NCI-H1694 treated with DMSO at 0.1 percent for 48 hours (cell line): Measurements from ENCODE around the gene SEPTIN12.
"Not testable (repeated sequence)": the region's sequence is repeated elsewhere in the genome, so short reads cannot be mapped to it uniquely, and the experiment has no call there.

Source experiments
- DNase-seq: peaks from one replicate; lab custom pipeline; 2025; lab: John Stamatoyannopoulos, UW

Gene SEPTIN12

GRCh38 chr16:4752351-4753100 lies 35.6 kb downstream of the SEPTIN12 start:
- DNase-seq = no peak

DNA sequence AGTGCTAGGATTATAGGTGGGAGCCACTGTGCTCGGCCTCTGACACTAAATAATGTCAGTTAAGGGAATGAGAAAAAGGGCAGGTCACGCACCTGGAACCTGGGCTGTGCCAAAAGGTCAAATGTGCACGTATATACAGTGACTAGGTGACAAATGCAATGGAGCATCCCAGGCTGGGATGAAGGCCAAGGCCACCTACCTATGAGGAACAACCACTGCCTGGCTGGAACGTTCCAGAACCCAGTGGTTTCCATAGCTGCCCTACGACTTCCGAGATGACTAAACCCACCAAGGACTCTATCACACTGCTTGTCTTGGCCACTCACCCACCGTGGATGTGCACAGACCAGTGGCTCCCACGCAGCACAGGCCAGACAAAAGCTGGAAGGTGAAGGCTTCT lies 37.2 kb downstream of the SEPTIN12 start:
- DNase-seq = no peak

- DNase-seq = no peak
These were observed 38.4 kb downstream of the SEPTIN12 start for GRCh38 chr16:4749700-4750257.

- DNase-seq = no peak
These were observed 39.3 kb downstream of the SEPTIN12 start for GRCh38 chr16:4748682-4749411.

DNA sequence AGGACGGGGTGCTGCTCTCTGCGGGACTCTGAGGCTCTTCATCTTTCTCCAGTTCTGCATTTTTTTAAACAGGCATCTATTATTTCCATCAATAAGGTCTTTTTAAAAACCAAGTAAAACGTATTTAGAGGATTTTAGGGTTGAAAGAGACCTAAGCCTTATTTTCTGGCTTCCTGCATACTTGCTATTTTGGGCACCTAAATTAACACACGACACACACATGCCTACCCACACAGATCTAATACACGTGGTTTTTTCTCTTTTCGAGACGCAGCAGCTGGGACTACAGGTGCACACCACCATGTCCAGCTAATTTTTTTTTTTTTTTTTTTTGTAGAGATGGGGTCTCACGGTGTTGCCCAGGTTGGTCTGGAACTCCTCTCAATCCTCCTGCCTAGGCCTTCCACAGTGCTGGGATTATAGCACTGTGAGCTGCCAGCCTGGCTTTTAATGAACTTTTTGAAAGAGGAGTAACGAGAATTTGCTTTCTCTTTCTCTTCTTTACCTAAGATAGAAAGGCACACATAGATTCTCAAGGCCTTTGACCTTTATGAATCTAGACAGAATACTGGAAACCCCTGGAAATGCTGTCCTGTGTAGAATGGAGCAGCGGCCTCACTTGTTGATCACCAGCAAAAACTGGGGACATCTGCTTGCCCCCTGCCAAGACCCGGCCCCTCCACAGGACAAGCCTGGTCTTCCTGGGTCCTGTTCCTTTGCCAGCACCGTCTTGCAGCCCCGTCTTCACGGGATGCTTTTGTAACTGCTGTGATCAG lies 40.1 kb downstream of the SEPTIN12 start:
- no peak for DNase-seq

DNA sequence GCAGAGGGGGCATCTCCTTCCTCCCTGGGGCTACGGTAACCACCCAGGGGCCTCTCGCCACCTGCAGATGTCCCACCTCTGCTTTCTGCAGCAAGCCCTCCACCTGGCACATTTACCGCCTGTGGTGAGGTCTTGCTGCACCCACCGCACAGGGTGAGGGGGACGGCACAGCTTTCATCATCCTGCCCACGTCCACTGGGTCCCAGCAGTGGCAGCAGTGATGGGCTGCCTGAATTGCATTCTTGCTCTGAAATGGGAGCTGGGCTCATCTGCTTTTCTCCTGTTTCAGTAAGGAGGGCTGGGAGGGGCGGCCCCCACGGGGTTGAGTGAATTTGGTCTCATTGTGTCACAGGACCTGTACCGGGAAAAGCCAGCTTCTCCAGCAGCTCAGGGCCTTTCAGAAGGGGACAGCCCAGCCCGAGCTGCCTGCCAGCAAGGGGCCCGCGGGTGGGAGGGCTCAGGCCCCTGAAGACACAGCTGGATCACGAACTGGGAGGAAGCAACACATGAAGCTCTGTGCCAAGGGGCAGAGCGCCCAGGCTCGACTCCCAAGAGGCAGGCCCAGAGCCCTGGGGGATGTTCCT lies 41.1 kb downstream of the SEPTIN12 start:
- no peak for DNase-seq

DNA sequence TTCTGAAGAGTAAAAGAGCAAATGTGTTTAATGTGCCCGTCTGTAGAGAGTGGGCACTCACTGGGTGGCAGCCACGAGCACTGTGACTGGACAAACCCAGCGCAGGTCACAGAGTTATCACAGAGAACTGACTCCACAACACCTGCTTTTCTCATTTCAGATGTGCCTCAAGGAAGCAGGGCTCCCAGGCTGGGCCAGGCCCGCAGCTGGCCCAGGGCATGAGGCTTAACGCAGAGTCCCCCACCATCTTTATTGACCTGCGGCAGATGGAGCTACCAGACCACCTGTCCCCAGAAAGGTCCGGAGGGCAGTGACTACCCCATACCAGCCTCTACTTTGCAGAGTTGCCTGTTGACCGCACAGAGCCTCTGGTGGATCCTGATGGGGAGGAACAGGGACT lies 41.9 kb downstream of the SEPTIN12 start:
- DNase-seq = no peak

DNA sequence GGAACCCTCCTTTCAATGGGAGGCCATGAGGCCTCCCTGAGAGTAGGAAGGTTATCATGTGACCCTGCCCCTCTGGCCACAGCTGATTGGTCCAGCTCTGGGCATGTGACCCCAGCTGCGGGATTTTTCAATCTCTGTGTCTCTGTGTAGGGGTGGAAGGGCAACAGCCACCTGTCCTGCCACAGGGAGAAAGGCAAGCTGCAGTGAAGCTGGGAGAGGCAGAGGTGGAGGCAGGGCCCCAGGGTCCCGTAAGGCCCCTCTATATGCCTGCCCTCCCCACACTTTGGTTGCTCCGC lies 42.9 kb downstream of the SEPTIN12 start:
- DNase-seq = no peak

GRCh38 chr16:4744555-4745273 lies 43.4 kb downstream of the SEPTIN12 start:
- DNase-seq = no peak

- DNase-seq = no peak
These were observed 44.8 kb downstream of the SEPTIN12 start for GRCh38 chr16:4743226-4743878.

DNA sequence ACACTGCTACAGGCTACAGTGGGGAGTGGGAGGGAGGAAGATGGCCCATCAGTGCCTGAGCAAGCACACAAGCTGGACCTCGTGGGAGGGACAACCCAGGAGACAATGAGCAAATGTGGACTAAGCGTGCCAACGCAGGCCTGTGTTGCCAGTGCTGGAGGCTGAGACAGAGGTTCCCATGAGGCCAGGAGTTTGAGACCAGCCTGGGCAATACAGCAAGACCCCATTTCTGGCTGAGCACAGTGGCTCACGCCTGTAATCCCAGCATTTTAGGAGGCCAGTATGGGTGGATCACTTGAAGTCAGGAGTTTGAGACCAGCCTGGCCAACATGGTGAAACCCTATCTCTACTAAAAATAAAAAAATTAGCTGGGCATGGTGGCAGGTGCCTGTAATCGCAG lies 49.8 kb downstream of the SEPTIN12 start:
- DNase-seq = not testable (repeated sequence)

GRCh38 chr16:4737545-4737944 lies 50.6 kb downstream of the SEPTIN12 start:
- no peak for DNase-seq

DNA sequence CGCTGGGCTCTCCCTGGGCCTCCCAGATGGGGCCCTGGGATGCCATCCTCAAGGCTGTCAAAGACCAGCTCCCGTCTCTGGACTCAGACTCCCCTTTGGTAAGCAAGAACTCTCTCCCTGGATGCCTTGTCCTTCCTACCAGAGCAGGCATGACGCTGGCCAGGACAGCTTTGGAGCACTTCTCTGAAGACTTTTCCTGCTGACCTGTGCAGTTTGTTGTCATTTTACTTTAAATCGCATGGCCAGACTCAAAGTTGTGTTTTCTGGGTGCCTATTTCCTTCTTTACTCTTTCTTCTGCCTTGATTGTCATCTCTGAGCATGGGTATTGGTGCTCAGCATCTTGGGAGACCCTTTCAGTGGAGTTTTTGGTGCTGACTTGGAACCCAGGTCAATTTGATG lies 51.6 kb downstream of the SEPTIN12 start:
- no peak for DNase-seq

DNA sequence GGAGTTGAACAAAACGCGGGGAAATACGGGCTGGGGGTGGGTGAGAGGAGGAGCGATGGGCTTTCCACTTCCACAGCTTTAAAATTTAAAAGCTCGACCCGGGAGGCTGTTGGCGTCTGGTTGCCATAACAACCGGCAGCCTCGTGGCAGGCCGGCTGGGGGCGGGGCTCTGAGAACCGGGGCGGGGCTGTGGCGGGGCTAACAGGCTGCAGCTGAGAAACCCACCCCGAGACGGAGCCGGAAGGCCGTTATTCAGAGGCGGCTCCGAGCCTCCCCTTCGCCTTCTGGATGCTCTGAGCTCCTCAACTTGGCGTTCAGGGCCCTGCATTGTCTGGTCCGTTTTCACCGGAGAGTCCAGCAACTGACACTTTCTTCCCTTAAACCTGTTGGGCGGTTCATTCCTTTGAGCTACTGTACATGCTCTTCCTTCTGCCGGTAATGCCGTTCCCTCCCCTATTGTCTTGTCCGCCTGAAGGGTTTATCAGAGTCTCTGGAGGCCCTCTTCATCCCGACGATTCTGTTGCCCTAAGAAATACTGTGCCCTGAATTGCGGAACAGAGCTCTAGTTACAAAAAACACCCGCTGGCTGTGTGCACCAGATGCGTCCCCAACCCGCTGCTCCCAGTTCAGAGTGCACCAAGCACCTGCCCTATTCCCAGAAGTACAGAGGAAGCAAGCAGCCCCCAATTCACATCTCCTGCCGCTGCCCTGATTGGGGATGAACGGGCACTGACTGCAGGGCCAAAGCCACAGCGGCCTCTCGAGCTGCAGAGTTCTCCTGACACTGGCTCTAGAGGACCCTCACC lies 53.2 kb downstream of the SEPTIN12 start:
- peak; percentile 30 for DNase-seq

- DNase-seq = peak; percentile 44
These were observed 53.9 kb downstream of the SEPTIN12 start, which contains the start of the genes ANKS3 and DNAAF8 for GRCh38 chr16:4734063-4734729. Gene ANKS3, minus strand, starts transcription at chr16:4734271. Its CDS starts 4,122 bp downstream, at chr16:4730149. Gene DNAAF8, plus strand, starts transcription at chr16:4734537. Its CDS starts 1,978 bp downstream, at chr16:4736515.

DNA sequence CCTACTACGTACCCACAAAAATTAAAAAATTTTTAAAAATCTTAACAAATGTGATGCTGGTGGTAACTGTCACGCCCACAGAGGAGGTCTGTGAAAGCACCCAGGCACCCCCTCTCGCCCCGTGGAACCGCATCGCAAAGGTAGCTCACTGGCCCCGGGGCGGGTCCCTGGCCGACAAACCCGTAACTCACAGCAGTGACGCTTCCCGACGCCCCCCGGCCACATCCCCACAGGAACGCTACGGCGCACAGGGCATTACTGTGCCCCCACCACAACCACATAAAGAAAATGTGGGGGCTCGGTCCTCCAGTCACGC lies 54.4 kb downstream of the SEPTIN12 start:
- no peak for DNase-seq

- no peak for DNase-seq
These were observed 54.9 kb downstream of the SEPTIN12 start for GRCh38 chr16:4733211-4733742.

- DNase-seq = no peak
These were observed 58.3 kb downstream of the SEPTIN12 start for GRCh38 chr16:4729876-4730275.

GRCh38 chr16:4728676-4729075 lies 59.5 kb downstream of the SEPTIN12 start:
- no peak for DNase-seq
